Measurements from ENCODE around the gene TTBK2.
"Not testable (repeated sequence)": the region's sequence is repeated elsewhere in the genome, so short reads cannot be mapped to it uniquely, and the experiment has no call there.

TTBK2 gene

DNA sequence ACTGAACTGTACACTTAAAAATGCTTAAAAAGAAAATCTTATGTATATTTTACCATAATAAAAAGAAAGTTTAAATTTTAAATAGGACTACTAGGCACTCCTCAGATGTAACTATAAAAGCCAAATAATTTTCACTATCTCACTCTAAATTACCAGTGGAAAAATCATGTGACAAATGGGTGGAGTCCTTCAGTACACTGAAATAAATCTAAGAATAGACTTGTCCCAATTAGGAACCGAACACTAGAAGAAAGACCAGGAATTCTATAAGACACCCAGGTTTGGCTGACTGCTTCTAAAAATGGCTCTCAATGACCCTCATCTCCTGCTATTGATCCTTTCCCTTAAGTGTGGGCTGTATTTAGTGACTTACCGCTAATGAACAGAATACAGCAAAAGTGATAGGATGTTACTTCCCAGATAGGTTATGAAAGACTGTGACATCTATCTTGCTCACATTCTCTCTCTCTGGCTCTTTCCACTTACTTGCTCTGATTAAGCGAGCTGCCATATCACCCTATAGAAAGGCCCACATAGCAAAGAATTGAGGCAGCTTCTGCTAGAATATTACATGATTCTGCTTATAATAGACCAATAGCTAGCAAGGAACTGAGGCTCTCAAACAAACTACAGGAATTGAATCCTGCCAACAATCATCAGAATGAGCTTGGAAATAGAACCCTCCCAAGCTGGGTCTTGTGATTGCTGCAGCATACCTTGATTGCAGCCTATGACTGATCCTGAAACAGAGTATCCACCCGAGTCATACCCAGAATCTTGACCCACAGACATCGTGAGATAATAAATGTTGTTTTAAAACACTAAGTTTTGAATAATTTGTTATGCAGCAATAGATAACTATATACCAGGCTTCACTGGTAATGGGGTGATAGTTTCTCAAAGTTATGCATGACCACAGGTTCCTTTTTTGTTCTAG lies 16.9 kb downstream of the TTBK2 start:
- no peak for DNase-seq

DNA sequence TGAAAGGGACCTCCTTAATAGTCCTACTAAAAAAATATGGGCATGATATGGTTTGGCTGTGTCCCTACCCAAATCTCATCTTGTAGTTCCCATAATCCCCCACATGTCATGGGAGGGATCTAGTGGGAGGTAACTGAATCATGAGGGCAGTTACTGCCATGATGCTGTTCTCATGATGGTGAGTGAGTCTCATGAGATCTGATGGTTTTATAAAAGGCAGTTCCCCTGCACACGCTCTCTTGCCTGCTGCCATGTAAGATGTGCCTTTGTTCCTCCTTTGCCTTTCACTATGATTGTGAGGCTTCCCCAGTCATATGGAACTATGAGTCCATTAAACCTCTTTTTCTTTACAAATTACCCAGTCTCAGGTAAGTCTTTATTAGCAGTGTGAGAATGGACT lies 26.7 kb downstream of the TTBK2 start:
- DNase-seq, result not testable (repeated sequence)

- no peak for DNase-seq
Observed at GRCh38 chr15:42891569-42891968, 29.0 kb downstream of the TTBK2 start.

DNA sequence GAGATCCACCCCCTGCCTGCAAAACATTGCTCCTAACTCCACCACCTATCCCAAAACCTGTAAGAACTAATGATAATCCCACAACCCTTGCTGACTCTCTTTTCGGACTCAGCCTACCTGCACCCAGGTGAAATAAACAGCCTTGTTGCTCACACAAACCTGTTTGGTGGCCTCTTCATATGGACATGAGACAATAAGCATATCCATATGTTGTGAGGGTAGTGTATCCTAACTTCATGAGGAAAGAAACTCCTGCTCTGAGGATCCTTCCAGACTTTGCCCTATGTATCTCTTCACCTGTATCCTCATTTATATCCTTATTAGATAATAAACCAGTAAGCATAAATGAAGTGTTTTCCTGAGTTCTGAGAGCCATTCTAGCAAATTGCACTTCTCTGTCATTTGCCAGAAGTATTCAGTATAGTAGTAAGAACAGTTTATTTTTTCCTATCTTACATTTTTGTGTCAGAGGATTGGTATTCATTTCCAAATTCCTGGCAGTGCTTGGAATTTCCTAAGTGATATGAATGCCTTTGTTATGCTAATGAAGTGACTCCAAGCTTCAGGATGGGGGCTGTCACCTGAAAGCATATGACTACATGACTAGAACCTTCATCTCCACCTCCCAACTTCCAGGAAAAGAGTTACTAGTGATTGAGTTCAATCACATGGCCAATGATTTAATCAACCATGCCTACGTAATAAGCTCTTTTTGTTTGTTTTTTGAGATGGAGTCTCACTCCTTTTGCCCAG lies 30.2 kb downstream of the TTBK2 start:
- no peak for DNase-seq

DNA sequence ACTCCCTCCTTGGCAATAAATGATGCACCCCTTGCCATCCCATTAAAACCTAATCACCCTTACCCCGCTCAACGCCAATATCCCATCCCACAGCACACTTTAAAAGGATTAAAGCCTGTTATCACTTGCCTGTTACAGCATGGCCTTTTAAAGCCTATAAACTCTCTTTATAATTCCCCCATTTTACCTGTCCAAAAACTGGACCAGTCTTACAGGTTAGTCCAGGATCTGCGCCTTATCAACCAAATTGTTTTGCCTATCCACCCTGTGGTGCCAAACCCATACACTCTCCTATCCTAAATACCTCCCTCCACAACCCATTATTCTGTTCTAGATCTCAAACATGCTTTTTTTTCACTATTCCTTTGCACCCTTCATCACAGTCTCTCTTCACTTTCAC lies 33.2 kb downstream of the TTBK2 start:
- not testable (repeated sequence) for DNase-seq

- DNase-seq, result no peak
Observed at GRCh38 chr15:42880121-42880520, 40.5 kb downstream of the TTBK2 start.

DNA sequence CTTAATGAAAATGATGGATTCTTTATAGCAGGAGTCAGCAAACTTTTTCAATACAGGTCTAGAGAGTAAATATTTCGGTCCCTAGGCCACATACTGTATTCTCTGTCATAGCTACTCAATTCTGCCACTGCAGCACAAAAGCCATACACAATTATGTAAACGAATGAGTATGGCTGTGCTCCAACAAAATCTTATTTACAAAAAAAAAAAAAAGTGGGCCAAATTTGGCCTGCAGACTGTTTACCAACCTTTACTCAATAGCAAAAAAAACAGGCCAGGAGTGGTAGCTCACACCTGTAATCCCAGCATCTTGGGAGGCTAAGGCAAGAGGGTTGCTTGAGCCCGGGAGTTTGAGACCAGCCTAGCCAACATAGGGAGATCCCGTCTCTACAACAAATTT lies 41.1 kb downstream of the TTBK2 start:
- no peak for DNase-seq

- DNase-seq, result no peak
Observed at GRCh38 chr15:42876224-42876623, 44.4 kb downstream of the TTBK2 start.

- no peak for DNase-seq
Observed at GRCh38 chr15:42868683-42869082, 51.9 kb downstream of the TTBK2 start.

DNA sequence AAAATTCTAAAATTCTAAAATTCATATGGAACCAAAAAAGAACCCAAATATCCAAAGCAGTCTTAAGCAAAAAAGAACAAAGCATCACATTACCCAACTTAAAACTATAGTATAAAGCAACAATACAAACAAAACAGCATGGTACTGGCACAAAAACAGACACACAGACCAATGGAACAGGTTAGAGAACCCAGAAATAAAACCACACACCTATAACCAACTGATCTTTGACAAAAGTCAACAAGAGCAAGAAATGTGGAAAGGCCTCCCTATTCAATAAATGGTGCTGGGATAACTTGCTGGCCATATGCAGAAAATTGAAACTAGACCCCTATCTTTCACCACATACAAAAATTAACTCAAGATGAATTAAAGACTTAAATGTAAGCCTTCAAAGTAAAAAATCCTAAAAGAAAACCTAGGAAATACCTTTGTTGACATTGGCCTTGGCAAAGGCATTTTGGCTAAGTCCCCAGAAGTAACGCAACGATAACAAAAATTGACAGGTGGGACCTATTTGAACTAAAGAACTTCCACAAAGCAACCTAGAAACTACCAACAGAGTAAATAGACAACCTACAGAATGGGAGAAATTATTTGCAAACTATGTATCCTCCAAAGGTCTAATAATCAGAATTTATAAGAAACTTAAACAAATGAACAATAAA lies 56.9 kb downstream of the TTBK2 start:
- DNase-seq, result no peak

- no peak for DNase-seq
Observed at GRCh38 chr15:42858999-42859789, 61.4 kb downstream of the TTBK2 start.

DNA sequence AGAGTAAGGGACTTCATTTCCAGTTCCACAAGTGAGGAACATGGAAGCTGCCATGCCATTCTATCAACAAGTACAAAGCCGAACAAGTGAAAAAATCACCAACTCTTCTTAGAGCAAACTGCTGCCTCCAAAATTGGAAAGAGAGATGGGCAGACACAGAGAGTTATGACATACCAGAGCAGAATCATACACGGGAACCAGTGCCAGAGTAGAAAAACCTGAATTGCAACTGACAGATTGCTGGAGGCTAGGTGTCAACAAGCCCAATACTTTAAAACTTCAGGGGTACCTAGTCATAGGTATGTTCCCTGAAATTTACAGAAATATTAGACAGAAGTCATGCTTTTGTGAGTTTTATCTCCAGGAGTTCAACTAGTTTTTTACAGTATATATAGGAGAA lies 62.0 kb downstream of the TTBK2 start:
- no peak for DNase-seq

GRCh38 chr15:42854576-42854975 lies 66.0 kb downstream of the TTBK2 start:
- DNase-seq, result no peak

GRCh38 chr15:42849836-42850235 lies 70.7 kb downstream of the TTBK2 start:
- DNase-seq, result no peak

DNA sequence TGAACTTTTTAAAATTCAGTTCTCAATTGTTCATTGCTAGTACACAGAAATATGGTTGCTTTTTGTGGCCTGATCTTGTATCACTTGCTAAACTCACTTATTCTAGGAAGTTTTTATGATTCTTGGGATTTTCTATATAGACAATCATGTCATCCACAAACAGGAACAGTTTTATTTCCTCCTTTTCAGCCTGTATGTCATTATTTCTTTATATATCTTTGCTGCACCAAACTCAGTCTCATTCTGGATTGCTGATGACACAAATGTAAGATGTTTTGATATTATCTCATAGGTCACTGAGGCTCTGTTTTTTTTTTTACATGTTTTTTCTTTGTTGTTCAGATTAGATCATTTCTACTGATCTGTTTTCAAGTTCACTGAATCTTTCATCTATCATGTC lies 71.7 kb downstream of the TTBK2 start:
- no peak for DNase-seq

DNA sequence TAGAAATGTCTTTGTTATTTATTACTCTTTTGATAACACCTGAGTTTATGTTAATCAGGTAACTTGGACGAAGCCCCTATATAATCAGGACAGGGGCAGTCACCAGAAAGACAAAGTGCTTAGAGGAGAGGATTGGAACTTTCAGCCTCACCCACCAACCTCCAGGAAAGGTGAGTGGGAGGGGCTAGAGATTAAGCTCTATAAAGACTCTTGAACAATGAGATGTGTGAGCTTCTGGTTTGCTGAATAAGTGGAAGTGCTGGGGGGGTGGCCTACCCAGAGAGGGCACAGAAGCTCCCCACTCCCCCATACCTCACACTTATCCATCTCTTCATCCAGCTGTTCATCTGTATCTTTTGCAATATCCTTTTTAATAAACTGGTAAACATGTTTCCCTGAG lies 73.9 kb downstream of the TTBK2 start:
- no peak for DNase-seq

DNA sequence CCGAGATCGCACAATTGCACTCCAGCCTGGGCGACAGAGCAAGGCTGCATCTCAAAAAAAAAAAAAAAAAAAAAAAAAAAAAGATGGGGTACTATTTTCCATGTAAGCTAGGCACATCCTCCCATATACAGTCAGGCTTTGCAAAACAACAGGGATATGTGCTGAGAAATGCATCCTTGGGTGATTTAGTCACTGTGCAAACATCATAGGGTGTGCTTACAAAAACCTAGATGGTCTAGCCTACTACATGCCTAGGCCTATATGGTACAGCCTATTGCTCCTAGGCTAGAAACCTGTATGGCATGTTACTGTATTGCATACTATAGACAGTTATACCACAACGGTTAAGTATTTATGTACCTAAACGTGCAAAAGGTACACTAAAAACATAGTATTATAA lies 75.0 kb downstream of the TTBK2 start:
- no peak for DNase-seq

DNA sequence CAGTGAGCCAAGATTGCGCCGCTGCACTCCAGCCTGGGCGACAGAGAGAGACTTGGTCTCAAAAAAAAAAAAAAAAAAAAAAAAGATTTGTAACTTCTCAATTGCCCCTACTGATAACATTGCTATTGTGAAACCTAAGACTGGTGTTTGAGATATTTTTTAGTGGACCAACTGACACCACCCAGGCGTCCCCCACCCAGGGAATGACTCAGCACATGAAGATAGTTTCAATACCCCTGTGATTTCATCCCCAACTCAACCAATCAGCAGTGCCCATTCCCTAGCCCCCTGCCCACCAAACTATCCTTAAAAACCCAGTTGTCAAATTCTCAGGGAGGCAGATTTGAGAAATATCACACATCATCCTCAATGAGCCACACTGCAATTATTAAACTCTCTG lies 76.9 kb downstream of the TTBK2 start:
- no peak for DNase-seq

DNA sequence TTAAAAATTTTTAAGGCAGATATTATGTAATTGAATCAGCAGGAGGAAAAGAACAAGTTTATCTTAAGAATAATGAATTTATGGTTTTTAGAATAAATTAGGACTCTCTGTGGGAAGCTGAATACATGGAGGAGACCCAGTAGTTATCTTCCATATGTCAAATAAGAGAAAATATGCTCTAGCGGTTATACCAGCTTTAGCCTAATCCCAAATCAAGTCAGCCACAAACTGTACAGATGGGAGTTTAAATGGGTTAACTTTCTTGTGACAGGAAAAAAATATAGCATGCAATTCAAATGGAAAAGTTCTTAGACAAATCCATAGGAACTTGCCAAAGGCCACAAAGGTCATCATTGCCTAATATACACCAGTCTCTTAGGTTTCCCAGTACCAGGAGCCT lies 84.3 kb downstream of the TTBK2 start:
- no peak for DNase-seq

GRCh38 chr15:42832576-42832975 lies 88.0 kb downstream of the TTBK2 start:
- no peak for DNase-seq

DNA sequence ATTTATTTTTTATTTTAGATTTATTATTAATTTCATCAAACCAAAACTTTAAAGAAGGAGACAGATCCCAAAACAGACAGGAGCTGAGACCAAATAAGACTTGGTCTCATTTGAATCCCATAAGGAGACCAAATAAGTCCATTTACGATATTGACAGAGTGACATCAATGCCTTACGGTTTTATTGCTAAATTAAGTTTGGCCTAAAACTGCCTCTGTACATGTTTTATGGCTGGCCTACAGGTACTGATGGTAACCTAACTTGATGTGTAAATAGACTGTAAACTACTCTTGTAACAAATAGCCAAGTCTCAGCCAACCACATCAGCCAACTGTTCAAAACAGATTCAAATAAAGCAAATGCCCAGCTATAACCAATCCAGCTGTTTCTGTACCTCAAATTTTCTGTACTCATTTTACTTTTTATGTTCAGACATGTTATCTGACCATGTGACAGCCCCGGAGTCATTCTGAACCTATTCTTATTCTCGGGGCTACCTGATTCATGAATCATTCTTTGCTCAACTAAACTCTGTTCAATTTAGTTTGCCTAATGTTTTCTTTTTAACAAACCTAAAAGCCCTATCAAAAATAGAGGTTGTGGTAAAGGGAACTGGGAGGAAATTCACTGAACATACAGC lies 94.2 kb downstream of the TTBK2 start:
- DNase-seq, result no peak

DNA sequence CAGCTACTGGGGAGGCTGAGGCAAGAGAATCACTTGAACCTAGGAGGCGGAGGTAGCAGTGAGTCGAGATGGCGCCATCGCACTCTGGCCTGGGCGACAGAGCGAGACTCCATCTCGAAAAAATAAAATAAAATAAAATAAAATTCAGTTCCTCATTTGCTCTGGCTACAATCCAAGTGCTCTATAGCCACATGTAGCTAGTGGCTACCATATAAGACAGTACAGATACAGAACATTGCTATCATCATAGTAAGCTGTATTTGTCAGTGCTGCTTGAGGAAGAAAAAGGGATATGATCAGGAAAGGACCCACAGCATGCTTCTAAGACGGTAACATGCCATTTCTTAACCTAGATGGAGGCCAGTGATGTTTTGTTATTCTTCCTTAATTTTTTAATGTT lies 95.0 kb downstream of the TTBK2 start:
- no peak for DNase-seq

All from cerebellar nuclear complex (tissue), 1 donor.